GM19395 (cell line): Measurements from ENCODE around the gene EPN3.
A peak's percentile ranks its signal among the peaks of the same experiment; 100 is the strongest.

ENCODE experiments used
- ATAC-seq: cut with Tn5 transposase; IDR thresholded peaks from one replicate; pipeline ENCODE4 v1.9.1; 2021; ENCODE audit warnings: mild to moderate bottlenecking, moderate library complexity; ENCODE audit not compliant: unreplicated experiment

EPN3 gene

DNA sequence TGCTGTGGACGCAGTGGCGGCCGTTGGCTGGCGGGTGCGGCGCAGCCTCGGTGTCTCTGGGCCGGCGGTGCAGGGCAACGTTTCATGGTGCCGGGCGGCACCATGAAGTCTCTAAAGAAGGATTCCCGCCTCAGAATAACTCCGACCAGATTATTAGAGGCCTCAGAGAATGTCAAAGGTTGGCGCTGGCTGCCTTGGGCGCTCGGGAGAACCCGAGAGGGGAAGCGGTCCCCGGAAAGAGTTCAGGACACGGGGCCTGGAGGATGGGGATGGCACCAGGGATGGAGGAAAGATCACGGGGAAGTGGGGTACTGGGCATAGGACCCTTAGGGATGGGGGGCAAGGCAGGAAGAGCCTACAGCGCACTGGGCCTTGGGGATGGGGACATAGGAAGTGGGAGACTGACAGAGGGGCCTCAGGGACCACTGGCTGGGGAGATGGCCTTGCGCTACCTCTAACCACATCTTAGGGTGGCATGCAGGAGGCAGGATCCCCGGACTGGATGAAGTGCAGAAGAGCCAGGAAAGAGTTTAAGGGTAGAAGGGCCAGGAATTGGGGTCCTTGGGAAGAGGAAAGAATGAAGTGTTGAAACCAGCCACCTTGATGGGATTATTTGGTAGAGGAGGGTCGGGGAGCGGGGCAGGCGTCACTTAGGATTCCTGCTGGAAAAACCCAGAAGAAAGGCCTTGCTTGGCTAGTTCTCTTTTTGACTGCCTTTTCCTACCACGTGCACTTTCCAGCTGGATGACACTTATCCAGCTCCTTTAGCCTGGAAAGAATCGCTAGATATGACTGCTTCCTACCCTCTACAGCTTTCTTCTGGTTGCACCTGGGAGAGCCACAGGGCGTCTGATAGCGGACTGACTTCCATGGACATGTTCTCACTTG is 23.7 kb upstream of the EPN3 start:
- ATAC-seq: no peak

DNA sequence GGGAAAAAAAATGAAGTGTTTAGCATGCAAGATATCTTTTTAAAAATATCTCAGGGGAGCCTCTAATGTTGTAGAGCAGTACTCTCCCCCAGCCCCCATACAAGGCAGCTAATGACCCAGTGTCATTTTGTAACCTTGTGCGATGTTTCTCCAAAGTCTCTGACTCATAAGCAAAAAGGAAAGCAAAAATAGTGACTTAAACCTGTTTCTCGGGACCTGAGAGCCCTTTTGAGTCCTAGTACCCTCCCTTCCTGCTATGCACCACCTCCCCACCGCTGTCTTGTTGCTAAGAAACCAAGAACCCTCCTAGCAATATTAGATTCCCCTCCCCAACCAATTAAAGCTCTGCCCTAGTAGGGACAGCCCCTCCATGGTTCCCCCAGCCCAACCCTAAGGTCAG is 21.5 kb upstream of the EPN3 start:
- peak; percentile 85 for ATAC-seq

DNA sequence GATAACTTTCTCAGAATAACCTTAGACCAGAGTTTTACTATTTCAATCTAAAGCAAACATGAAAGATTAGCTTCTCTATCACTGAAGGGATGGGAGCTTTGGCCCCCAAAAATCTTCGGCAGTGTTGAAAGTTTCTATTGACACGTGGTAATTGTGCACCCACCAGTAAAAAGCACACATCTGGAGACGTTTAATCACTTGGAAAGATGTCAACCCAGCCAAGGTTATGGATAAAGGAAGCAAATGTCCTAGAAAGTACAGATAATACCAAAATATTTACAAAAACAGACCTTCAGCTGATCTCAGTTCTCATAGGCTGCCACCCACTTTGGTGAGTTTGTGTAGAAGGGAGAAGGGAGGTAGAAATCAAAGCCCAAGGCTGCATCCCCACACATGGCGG is 19.0 kb upstream of the EPN3 start:
- ATAC-seq: no peak

DNA sequence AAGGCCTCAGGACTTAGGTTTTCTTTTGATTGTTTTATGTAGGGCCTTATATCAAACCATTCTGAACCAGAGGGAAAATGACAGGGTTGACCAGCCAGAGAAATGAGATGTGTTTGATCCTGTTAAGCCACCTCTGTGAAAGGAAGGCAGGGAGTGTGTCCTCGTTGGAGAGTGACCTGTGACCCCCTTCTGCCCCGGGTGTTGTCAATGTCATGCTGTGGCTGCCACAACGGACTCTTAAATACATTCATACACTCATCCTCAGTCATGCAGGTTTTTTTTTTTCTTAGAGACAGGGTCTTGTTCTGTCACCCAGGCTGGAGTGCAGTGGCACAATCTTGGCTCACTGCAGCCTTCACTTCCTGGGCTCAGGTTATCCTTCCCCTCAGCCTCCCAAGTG is 18.1 kb upstream of the EPN3 start:
- no peak for ATAC-seq

DNA sequence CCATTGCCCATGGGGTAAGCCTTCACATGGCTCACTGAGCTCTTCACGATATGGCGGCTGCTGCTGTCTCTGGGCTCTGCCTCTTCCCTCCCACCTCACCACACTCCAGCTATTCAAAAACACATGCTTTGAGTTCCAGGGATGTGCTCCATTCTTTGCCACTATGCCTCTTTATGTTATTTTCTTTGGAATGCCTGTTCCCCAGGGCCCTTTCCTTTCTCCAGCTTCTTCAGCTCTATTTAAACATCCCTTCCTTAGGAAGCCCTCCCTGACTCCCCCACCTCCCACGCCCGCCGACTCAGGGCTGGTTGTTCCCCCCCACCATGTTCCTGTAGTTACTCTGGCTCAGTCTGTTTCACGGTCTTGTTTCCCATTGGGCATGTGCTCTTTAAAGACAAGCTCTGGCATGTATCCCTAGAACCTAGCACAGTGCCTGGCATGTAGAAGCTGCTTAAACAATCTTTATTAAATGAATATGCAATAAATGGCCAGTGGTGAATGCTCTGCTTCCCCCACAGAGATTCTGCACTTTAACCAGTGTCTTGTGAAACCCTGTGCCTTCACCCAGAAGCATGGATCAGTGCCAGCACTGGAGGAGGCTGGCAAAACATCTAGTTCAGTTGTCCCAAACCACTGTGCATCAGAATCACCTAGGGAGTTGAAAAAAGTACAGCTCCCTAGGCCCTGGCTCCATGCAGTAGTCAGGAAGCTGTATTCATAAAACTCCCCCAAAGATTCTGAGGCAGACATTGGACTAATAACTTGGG is 17.4 kb upstream of the EPN3 start:
- ATAC-seq: no peak

DNA sequence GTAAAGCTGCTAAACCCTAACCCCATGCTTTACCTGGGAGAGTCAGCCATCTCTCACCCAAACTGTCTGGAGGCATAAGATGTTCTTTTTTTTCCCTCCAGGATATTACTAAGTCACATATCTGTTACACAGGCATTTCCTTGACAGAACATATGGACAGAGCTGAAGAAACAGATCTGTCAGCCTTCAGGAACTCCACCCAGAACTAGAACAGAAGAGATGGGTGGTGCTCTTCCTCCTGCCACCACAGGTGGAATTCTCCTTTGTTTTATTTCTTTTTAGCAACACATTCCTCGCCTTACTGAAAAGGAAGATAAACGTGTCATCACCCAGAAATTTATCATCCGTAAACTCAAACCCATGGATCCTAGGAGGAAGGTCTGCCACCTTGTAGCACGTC is 15.5 kb upstream of the EPN3 start:
- no peak for ATAC-seq

DNA sequence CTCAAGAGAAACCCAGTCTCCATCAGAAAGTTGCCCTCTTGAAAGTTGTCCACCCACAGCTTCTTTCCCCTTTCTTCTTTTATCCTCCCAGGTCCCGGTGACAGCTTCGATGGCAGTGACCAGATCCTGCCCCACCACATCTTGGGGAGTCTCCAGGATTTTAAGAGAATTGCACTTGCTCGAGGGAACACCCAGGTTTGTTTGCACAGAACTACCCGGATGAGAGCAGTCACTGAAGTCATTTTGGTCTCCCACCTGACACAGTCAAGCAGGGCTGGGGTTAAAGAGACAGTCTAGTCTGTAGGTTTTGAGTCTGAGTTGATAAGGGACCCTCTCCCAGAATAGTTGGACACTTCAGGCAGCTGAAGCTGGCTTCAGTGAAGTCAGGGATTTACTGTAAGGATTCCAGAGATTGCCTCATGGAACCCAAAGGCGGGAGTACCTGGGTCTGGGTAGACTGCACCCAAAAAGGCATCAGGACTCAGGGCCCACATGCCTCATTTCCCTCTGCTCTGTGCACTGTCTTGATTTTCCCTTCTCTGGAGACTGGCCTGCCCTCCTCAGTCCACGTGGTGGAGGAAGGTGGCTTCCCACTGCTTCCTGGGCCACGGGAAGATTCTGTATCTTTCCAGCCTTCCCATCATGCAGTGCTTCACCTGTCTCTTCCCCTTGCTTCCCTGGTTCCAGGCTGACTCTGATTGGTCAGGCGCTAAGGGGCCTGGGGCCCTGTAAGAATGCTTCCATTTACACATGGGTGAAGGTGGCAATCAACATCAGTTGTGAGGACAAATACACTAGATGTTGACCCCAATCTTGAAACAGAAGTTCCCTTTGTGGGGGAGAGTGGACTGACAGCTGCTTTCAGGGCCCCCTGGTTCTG is 14.8 kb upstream of the EPN3 start:
- no peak for ATAC-seq

DNA sequence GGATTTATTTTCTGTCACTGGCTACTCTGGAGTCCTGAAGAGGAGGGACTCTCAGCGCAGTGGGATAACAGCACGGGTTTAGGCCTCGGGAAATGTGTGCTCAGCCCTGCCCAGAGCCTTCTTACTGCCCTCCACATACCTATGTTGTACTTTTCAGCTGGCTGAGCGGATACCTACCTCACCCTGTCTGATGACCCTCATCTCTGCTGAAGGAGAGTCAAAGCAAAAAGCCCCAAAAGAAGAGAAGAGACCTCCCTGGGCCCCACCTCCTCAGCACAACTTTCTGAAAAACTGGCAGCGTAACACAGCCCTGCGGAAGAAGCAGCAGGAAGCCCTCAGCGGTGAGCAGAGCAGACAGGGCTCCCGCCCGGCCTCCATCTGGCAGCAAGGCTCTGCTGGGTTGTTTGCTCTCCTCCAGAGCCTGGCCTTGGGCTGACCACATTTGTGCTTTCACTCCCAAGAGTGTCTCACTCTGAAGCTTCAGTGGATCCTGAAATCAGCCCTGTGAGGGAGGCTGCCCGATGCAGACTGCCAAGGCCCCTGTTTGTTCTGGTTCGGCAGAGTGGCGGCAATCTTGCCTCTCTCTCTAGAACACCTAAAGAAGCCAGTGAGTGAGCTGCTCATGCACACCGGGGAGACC is 14.0 kb upstream of the EPN3 start:
- no peak for ATAC-seq

DNA sequence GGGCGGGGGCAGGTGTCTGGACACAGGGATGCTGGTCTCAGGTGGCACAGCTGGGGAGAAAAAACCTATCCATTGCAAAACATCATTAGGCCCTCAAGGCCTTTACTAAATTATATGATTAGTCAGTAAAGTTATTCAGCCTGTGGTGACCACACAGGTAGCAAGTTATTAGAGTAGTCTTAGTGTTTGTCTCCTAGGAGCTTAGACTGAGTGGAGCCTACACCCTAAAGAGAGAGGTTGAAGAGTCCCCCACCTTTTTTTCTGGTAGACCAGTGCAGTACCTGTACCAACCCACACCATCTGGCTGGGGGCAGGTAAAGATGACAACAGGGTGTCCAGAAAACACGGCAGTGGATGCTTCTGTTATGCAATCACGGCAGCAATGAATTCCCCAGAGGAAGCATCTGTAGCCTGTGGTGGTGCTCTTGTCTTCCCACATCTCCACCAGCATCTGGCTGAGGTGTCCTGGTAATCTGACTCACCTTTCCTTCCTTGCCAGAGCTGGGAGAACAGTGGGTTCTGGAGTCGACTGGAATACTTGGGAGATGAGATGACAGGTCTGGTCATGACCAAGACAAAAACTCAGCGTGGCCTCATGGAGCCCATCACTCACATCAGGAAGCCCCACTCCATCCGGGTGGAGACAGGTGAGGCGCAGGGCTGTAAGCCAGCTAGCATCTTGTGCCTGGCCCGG is 13.2 kb upstream of the EPN3 start:
- ATAC-seq: no peak

DNA sequence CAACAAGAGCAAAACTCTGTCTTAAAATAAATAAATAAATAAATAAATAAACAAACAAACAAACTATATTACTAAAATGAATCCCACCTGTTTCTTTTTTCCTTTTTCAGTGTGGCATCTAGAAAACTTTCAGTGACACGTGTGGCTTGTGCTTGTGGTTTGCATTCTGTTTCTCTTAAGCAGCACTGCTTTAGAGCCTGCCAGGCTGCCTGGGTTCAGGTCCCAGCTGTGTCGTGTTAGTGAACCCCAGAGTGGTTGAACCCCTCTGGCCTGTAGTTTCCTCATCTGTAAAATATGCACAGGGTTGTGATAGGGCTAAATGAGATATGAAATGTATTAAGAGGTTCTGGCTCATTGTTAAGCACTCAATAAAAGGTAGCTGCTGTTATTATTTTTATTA is 12.1 kb upstream of the EPN3 start:
- ATAC-seq: no peak

DNA sequence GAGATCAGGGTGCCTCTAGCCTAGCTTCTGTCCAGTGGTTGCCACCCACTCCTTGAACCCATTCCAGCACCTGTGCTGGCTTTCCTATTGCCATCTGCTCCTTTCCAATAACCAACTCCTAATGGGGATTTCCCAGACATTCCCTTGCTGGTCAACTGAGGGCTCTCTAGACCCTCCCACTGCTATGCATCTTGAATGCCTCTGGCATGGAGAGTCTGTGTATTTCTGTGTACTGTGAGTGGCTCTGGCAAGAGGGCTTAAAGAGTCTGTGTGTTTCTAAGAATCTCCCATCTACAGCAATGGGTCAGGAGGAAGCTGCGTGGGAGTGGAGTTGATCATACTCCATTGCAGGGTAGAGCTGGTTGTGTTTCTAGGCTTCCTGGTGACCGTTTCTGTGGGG is 11.0 kb upstream of the EPN3 start:
- no peak for ATAC-seq

DNA sequence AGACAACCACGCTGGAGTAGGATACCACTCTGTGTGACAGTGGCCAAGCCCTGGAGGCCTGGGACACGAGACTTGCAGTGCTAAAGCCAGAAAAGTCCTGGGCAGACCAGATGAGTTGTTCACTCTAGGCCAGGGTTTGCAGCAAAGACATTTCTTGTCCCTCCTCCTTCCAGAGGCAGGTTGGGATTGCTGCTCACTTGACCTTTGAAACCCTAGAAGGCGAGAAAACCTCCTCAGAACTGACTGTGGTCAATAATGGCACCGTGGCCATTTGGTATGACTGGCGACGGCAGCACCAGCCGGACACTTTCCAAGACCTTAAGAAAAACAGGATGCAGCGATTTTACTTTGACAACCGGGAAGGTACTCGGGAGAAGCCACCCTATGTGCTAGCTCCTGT is 9.8 kb upstream of the EPN3 start:
- ATAC-seq: no peak

DNA sequence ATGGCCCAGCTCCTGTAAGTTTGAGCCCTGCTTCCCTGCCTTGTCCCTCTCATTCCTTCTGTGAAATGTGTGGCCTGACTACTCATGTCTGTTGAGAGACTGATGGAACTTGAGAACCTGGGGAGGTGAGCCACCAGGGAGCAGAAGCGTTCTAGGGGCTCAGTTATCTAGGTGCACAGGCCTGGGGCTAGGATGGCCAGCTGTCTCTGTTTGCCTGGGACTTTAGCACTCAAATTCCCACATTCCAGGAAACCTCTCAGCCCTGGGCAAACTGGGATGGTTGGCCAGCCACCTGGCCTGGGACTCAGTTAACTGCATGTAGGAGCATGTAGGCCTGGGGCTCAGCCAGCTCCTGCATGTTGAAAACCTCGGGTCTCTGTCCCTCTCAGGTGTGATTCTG is 9.3 kb upstream of the EPN3 start:
- ATAC-seq: no peak

DNA sequence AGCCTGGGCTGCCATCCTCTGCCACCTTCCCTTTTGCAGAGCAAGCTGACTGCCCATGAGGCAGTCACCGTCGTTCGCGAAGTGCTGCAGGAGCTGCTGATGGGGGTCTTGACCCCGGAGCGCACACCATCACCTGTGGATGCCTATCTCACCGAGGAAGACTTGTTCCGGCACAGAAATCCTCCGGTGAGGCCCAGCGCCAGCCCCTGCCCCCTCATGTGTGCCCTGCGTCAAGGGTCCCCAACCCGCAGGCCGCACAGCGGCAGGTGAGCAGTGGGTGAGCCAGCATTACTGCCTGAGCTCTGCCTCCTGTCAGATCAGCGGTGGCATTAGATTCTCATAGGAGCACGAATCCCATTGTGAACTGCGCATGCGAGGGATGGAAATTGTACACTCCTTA is 7.7 kb upstream of the EPN3 start:
- ATAC-seq: no peak

DNA sequence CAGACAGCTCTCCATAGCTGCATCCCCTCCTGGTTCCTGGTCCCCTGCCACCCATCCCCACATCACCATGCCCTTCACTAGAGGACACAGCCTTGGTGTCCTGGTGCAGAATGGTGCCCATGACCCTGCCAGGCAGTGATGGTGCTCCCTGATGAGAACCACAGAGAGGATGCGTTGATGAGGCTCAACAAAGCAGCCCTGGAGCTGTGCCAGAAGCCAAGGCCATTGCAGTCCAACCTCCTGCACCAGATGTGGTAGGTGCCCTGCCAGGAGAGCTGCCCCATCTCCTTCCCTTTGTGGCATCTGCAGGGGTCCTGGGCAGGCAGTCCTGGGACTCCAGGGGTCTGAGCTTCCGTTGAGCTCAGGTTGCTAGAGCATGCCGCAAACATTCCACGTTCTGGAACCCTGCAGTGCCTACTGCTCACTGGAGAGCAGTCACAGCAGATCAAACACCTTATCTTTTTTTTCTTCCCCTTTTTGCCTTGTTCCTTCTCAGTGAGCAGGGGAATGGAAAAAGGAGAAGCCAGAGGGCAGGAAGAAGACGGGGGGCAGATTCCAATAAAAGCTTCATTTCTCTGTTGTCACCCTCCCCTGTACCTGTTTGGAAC is 5.3 kb upstream of the EPN3 start:
- no peak for ATAC-seq

DNA sequence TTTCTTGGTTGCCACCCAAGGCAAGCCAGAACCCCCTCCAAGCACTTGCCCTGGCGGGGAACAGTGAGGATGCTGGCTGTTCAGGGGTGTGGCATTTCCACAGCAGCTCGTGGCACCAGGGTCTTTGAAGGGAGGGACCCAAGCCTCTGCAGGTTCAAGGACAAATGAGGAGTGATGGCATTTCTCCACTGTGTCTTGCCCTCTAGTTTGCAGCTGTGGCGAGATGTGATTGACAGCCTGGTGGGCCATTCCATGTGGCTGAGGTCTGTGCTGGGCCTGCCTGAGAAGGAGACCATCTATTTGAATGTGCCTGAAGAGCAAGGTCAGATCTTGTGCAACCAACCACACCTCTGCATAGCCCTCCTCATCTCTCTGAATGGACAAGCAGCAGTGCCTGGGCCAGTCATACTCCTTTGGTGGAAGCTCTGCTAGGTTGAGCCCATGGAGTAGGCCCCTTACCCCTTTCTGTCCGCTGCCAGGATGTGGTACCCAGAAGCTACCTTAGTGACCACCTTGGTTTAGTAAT is 4.5 kb upstream of the EPN3 start:
- no peak for ATAC-seq

DNA sequence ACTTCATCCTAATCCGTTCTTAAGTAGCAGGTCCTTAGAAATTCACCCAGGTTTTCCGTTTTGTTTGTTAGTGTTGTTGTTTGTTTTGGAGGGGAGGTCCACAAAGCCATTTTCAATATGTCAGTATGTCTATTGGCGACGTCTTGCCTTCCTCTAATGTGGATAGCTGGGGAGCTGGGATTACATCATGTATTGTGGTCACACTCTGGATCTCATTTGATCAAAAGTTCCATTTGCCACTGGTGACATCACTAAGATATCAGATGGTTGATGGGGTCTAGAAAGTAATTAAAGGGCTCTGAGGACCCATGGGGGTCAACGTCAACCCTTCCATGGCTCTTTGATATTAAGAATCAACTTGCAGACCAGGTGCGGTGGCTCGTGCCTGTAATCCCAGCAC is 2.7 kb upstream of the EPN3 start:
- ATAC-seq: no peak

DNA sequence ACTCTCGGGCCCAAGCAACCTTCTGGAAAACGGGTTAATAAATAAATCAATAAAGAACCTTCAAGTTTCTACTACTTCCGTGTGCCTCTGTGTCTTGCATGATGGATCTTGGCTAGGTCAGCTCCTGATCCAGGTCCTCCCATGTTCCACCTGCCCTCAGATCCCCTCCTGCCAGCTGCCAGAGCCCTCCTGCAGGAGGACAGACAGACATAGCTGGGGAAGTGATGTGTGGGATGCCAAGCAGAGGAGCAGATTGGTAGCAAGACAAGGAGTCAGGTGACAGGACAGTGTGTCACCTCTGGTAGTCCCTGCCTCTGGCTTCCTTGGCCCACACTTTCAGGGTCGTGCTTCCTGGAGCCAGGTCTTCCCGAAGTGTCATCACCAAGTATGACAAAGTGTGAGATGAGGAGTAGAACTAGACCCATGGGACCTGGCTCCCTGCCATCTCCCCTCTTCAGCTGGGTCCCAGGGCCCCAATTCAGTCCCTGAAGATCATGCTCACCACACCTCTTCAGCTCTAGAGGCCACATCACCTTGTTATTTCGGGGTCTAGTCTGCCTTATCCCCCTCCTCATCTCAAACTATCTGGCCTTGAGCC is 1.0 kb upstream of the EPN3 start:
- ATAC-seq: no peak

DNA sequence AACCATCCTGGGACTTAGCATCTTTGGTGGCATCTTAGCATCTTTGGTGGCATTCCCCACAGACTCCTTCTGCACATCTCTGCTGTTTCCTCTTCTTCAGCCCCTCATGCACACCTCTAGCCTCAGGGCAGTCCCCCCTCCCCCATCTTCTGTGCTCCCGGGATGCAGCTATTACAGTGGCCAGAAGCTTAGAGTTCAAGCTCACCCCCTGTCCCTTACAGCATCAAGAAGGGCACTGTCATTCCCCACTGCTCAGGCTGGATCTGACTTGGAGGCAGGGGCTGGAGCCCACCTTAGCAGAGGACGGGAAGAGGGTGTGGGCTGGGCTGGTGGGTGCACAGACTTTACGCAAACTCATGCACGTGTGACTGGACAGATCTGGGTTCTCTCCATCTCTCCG is 650 bp downstream of the EPN3 start:
- no peak for ATAC-seq
